ENCODE measurements around the gene YJEFN3. TPM values are rescaled to one million over a fixed set of nuclear protein-coding genes. Genes with fewer than 3 reads are reported as not detected.

Gene YJEFN3
- total RNA-seq, 1 experiment from 2014 or later, result 25.3 TPM

DNA sequence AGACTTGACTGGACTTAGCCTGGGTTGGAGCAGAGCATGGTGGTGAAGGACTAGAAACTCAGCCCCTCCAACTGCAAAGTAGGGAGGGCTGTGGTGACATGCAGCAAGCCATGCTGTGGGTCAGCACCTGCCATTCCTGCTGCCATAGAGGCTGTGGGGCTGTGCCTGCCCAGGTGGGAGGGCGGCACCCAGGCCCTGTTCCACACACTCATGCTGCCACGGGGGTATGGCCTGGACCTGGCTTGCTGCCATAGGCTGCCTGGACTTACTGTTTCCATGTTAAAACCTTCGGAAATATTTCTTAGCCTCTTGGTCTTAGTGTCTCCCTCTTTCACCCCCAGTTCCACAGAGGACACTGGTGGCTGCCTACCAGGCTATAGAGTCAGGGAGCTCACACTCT, 38.7 kb downstream of the YJEFN3 start:
- no peak overlapping the region for H3K27ac ChIP-seq (ENCODE audit: low read depth, low read length)
- H3K27me3 ChIP-seq (ENCODE audit: insufficient read depth, low read length), result no peaks in the 10 kb centered on the region
- H3K4me2 ChIP-seq (ENCODE audit: low read length), result no peak overlapping the region
- no peak for TF ChIP-seq EGR1 (IDR thresholded peaks at IDR 0.05; ENCODE audit: low read depth)
- TF ChIP-seq, protein P1, sequence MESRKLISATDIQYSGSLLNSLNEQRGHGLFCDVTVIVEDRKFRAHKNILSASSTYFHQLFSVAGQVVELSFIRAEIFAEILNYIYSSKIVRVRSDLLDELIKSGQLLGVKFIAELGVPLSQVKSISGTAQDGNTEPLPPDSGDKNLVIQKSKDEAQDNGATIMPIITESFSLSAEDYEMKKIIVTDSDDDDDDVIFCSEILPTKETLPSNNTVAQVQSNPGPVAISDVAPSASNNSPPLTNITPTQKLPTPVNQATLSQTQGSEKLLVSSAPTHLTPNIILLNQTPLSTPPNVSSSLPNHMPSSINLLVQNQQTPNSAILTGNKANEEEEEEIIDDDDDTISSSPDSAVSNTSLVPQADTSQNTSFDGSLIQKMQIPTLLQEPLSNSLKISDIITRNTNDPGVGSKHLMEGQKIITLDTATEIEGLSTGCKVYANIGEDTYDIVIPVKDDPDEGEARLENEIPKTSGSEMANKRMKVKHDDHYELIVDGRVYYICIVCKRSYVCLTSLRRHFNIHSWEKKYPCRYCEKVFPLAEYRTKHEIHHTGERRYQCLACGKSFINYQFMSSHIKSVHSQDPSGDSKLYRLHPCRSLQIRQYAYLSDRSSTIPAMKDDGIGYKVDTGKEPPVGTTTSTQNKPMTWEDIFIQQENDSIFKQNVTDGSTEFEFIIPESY (IDR thresholded peaks at IDR 0.05; ENCODE audit: extremely low read depth, insufficient replicate concordance, low read length), result no peak
- TF ChIP-seq, protein P2, sequence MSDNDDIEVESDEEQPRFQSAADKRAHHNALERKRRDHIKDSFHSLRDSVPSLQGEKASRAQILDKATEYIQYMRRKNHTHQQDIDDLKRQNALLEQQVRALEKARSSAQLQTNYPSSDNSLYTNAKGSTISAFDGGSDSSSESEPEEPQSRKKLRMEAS (IDR thresholded peaks at IDR 0.05), result no peak
- H3K4me1 ChIP-seq (ENCODE audit: control insufficient read depth in 1 of 2, insufficient read depth in 2 of 2, low read length in 2 of 2), result no peaks in the 10 kb centered on the region
- H2AFZ ChIP-seq (ENCODE audit: low read depth, low read length, poor library complexity, severe bottlenecking), result no peak overlapping the region
- no peak overlapping the region for H3K4me3 ChIP-seq (replicated peaks in 1 of 2; ENCODE audit: low read depth in 1 of 2, low read length in 2 of 2)
- no peaks in the 10 kb centered on the region for H4K20me1 ChIP-seq (ENCODE audit: insufficient read depth)
- H3K36me3 ChIP-seq (ENCODE audit: control insufficient read depth in 1 of 2, insufficient read depth in 2 of 2, low read length in 2 of 2), result peaks cover 0 to 2% of the 10 kb centered on the region in 2 experiments; a peak in 2 of 4 replicates
- CTCF ChIA-PET, result no interaction called here
- DNase-seq (ENCODE audit: low read depth, low spot score) (no peak), ATAC-seq (no peak)
- no peaks in the 10 kb centered on the region for H3K79me2 ChIP-seq (ENCODE audit: insufficient read depth, low read length)
- no TSS peak for BruUV-seq (replicated peaks)
- no peaks in the 10 kb centered on the region for H3K9me2 ChIP-seq (ENCODE audit: insufficient read depth)
- intact Hi-C loops (cut with micrococcal nuclease), result no loop called here
- H3K9ac ChIP-seq (ENCODE audit: low read length), result no peak overlapping the region
- POLR2A ChIA-PET, result no interaction called here
- H3K9me3 ChIP-seq (ENCODE audit: control insufficient read depth in 1 of 2, insufficient read depth in 1 of 2, low read depth in 1 of 2, low read length in 2 of 2), result no peaks in the 10 kb centered on the region
- RAD21 ChIA-PET (ENCODE audit: low non-redundant PET in 1 of 2, low total read pairs in 2 of 2, uncharacterized antibody in 2 of 2, unreplicated experiment in 2 of 2), result no interaction called here

DNA sequence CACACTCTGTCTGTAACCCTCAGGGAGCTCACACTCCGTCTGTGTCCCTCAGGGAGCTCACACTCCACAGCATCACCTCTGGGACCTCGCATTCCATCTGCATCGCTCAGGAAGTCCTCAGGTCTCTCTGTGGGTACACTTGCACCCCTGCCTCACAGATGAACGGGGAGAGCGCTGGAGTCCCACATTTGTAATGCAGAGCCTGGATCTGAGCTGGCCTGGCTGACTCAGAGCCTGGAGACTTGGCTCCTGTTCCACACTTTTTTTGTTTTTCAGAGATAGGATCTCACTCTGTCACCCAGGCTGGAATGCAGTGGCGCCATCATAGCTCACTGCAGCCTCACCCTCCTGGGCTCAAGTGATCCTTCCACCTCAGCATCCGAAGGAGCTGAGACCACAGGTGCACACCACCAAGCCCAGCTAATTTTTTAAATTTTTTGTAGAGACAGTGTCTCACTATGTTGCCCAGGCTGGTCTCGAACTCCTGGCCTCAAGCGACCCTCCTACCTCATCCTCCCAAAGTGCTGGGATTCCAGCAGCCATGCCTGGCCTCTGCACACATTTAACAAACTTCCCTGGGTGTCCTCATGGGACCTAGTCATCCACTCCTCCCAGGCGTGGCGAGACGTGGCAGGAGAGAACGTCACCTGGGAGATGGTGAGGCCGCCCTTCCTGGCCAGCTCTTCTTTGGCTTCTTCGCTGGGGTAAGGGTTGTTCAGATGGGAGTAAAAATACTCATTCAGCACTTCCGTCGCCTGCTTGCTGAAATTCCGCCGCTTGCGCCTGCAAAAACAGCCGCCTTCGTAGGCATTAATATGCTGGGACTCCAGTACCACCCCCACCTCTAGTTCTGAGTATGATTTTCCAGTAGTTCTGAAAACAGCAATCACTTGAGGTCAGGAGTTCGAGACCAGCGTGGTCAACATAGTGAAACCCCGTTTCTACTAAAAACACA, 40.4 kb downstream of the YJEFN3 start:
- Histone ChIP-seq H3K79me2 (ENCODE audit: insufficient read depth, low read length) (no peaks in the 10 kb centered on the region), H3K9me3 (ENCODE audit: control insufficient read depth in 1 of 2, insufficient read depth in 1 of 2, low read depth in 1 of 2, low read length in 2 of 2) (no peaks in the 10 kb centered on the region), H3K4me2 (ENCODE audit: low read length) (no peak overlapping the region), H3K36me3 (ENCODE audit: control insufficient read depth in 1 of 2, insufficient read depth in 2 of 2, low read length in 2 of 2) (peaks cover 0 to 2% of the 10 kb centered on the region in 2 experiments; a peak in 2 of 4 replicates), H3K4me1 (ENCODE audit: control insufficient read depth in 1 of 2, insufficient read depth in 2 of 2, low read length in 2 of 2) (peaks cover 0 to 9% of the 10 kb centered on the region in 2 experiments; a peak in 2 of 4 replicates), H3K27ac (ENCODE audit: low read depth, low read length) (no peak overlapping the region), H3K4me3 (replicated peaks in 1 of 2; ENCODE audit: low read depth in 1 of 2, low read length in 2 of 2) (no peak overlapping the region), H3K9me2 (ENCODE audit: insufficient read depth) (no peaks in the 10 kb centered on the region), H3K27me3 (ENCODE audit: insufficient read depth, low read length) (no peaks in the 10 kb centered on the region), H2AFZ (ENCODE audit: low read depth, low read length, poor library complexity, severe bottlenecking) (no peak overlapping the region), H4K20me1 (ENCODE audit: insufficient read depth) (no peaks in the 10 kb centered on the region), H3K9ac (ENCODE audit: low read length) (no peak overlapping the region)
- no peak for ATAC-seq
- POLR2A ChIA-PET, result no interaction called here
- intact Hi-C loops (cut with micrococcal nuclease), result no loop called here
- DNase-seq (ENCODE audit: low read depth, low spot score), result no peak
- CTCF ChIA-PET, result interaction anchor here (0.8 kb wide), 1 partner anchor 16 kb away, joined by 3 read pairs; no protein-coding TSS in a partner anchor
- RAD21 ChIA-PET (ENCODE audit: low non-redundant PET in 1 of 2, low total read pairs in 2 of 2, uncharacterized antibody in 2 of 2, unreplicated experiment in 2 of 2), result no interaction called here
- BruUV-seq (replicated peaks), result no TSS peak
- no peak for TF ChIP-seq TCF7L2 (IDR thresholded peaks at IDR 0.05; ENCODE audit: borderline replicate concordance, extremely low read depth, insufficient read depth, insufficient read length)
- no peak for TF ChIP-seq JUND (IDR thresholded peaks at IDR 0.05)
- no peak for TF ChIP-seq POLR2AphosphoS5 (IDR thresholded peaks at IDR 0.05; ENCODE audit: low read depth, low read length)
- TF ChIP-seq EGR1 (IDR thresholded peaks at IDR 0.05; ENCODE audit: low read depth), result no peak
- no peak for TF ChIP-seq ZFX (IDR thresholded peaks at IDR 0.05)
- TF ChIP-seq RAD21 (IDR thresholded peaks at IDR 0.05; ENCODE audit: low read depth), result no peak
- TF ChIP-seq, protein P2 (IDR thresholded peaks at IDR 0.05), result no peak
- TF ChIP-seq SRF (IDR thresholded peaks at IDR 0.05; ENCODE audit: low read depth), result no peak
- TF ChIP-seq YY1 (IDR thresholded peaks at IDR 0.05; ENCODE audit: extremely low read depth, insufficient replicate concordance, low read depth, low read length), result no peak
- TF ChIP-seq, protein P3, sequence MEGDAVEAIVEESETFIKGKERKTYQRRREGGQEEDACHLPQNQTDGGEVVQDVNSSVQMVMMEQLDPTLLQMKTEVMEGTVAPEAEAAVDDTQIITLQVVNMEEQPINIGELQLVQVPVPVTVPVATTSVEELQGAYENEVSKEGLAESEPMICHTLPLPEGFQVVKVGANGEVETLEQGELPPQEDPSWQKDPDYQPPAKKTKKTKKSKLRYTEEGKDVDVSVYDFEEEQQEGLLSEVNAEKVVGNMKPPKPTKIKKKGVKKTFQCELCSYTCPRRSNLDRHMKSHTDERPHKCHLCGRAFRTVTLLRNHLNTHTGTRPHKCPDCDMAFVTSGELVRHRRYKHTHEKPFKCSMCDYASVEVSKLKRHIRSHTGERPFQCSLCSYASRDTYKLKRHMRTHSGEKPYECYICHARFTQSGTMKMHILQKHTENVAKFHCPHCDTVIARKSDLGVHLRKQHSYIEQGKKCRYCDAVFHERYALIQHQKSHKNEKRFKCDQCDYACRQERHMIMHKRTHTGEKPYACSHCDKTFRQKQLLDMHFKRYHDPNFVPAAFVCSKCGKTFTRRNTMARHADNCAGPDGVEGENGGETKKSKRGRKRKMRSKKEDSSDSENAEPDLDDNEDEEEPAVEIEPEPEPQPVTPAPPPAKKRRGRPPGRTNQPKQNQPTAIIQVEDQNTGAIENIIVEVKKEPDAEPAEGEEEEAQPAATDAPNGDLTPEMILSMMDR (IDR thresholded peaks at IDR 0.05 in 2 of 3, conservative IDR thresholded peaks at IDR 0.05 in 1 of 3; ENCODE audit: borderline replicate concordance in 1 of 3, insufficient read depth in 1 of 3, low read depth in 2 of 3, low read length in 2 of 3), result no peak
- no peak for TF ChIP-seq FOSL1 (IDR thresholded peaks at IDR 0.05; ENCODE audit: low read depth)
- TF ChIP-seq EZH2 (IDR thresholded peaks at IDR 0.05), result no peak
- no peak for TF ChIP-seq POLR2A (IDR thresholded peaks at IDR 0.05; ENCODE audit: borderline replicate concordance, extremely low read depth, insufficient read depth, insufficient read length)
- TF ChIP-seq CEBPB (IDR thresholded peaks at IDR 0.05; ENCODE audit: low read depth), result no peak
